HG03558 (cell line): ENCODE measurements around the gene RNF135.

Experiments
- ATAC-seq: cut with Tn5 transposase; IDR thresholded peaks from one replicate; pipeline ENCODE4 v1.9.1; 2021; ENCODE audit warnings: moderate number of reproducible peaks; ENCODE audit not compliant: unreplicated experiment; ENCODE audit errors: extremely low read depth

Gene RNF135

DNA sequence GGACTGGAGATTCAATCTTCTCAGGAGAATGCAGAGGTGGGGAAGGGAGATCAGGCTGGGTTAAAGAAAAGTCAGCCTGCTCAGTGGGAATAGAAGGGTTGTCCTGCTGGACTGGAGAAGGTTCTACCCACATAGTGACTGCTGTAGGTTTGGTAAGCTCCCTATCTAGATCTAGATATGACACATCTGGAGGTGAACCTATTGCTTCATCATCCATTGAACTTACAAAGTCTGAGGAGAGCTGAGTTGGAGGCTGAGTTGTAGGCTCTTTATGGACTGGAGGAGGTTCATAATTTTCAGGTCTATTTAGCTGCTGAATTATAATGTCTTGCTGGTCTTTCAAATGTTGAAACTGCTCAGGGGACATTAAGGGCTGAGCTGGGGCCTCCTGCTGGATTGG lies 77.9 kb downstream of the RNF135 start:
- no peak for ATAC-seq
